ENCODE results near the gene CSTF3. TPM values are rescaled to one million over a fixed set of nuclear protein-coding genes. Genes with fewer than 3 reads are reported as not detected.

Gene CSTF3
- total and polyA plus RNA-seq, 4 donors, result 14.3 to 35.6 (median 27.3) TPM

DNA sequence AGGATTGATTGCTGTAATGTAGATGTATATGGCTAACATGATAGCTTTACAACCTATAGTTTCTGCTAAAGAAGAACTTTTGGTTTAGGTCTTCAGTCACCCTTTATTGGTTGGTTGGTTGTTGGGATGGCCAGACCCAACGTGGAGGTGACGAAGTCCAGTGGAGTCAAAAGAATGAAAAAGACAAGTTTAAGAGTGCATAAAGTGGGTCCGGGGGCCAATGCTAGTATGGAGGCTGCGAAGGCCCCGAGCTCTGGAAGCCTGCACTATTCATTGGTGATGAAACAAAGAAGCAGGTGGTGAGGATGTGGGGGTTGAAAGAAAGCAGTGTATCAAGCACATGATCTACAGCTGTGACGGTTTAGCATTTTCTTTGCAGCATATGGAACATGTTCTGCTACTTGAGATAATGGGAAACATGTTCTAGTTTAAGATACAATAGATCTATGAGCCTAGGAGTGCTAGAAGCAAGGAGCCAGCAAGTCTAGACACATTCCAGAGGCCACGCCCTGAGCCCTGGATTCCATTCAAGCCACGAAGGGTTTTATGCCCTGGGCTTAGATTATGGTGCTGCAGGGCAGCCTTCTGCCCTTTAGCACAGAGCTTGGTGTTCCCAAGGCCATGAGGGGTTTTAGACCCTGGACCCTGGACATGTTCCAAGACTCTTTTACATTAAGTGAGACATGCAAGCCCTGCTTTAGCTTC lies 115.6 kb downstream of the CSTF3 start:
- ATAC-seq (ENCODE audit: insufficient read depth, low FRiP score) (no peak), DNase-seq (no peak)
- WGBS, 2 donors, result 84 to 91% methylated on average over 8 of the region's 8 CpGs
- TF ChIP-seq, protein P1, sequence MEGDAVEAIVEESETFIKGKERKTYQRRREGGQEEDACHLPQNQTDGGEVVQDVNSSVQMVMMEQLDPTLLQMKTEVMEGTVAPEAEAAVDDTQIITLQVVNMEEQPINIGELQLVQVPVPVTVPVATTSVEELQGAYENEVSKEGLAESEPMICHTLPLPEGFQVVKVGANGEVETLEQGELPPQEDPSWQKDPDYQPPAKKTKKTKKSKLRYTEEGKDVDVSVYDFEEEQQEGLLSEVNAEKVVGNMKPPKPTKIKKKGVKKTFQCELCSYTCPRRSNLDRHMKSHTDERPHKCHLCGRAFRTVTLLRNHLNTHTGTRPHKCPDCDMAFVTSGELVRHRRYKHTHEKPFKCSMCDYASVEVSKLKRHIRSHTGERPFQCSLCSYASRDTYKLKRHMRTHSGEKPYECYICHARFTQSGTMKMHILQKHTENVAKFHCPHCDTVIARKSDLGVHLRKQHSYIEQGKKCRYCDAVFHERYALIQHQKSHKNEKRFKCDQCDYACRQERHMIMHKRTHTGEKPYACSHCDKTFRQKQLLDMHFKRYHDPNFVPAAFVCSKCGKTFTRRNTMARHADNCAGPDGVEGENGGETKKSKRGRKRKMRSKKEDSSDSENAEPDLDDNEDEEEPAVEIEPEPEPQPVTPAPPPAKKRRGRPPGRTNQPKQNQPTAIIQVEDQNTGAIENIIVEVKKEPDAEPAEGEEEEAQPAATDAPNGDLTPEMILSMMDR (IDR thresholded peaks at IDR 0.05; ENCODE audit: control extremely low read depth, extremely low read depth), result no peak
- no peak overlapping the region for H3K4me3 ChIP-seq
- H3K27ac ChIP-seq (ENCODE audit: low read depth in 1 of 2, low read length in 1 of 2), result no peak overlapping the region
- H3K9ac ChIP-seq (ENCODE audit: insufficient read depth in 1 of 2, low read length in 2 of 2), result no peak overlapping the region
- H3K4me1 ChIP-seq (ENCODE audit: control insufficient read depth in 5 of 5, insufficient read depth in 5 of 5, low read length in 5 of 5), result peaks cover 0 to 5% (median 2%) of the 10 kb centered on the region in 5 donors
- H3K9me3 ChIP-seq (ENCODE audit: control insufficient read depth in 4 of 4, insufficient read depth in 3 of 4, low read length in 3 of 4), result no peaks in the 10 kb centered on the region
- H3K27me3 ChIP-seq (ENCODE audit: control insufficient read depth in 3 of 3, insufficient read depth in 3 of 3, low read length in 2 of 3), result no peaks in the 10 kb centered on the region
- peaks cover 4 to 17% (median 7%) of the 10 kb centered on the region in 4 donors for H3K36me3 ChIP-seq (ENCODE audit: control insufficient read depth in 4 of 4, insufficient read depth in 4 of 4, low read length in 4 of 4)

DNA sequence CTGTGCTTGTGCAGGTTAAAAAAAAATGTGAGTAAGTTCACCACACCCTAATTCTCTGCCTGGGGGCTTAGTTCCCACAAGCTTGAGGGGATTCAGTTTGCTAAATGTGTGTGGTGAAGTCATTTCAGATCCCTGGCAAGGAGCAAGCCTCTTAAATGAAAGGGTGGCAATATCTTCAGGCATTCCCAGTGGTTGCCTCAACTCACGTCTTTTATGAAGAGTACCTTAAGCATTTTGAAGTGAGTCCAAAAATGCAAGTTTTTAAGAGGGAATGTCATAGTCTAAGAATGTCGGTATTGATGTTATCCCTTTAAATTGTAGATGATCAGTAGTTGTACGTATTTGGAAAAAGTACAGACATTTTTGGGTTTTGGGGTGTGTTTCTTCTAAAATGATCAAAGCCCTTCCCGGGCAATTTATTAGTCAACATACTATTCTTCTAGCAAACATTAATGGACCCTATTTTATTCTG lies 117.0 kb downstream of the CSTF3 start:
- Histone ChIP-seq H3K27me3 (ENCODE audit: control insufficient read depth in 3 of 3, insufficient read depth in 3 of 3, low read length in 2 of 3) (no peaks in the 10 kb centered on the region), H3K36me3 (ENCODE audit: control insufficient read depth in 4 of 4, insufficient read depth in 4 of 4, low read length in 4 of 4) (peaks cover 4 to 17% (median 7%) of the 10 kb centered on the region in 4 donors), H3K9me3 (ENCODE audit: control insufficient read depth in 4 of 4, insufficient read depth in 3 of 4, low read length in 3 of 4) (no peaks in the 10 kb centered on the region), H3K4me1 (ENCODE audit: control insufficient read depth in 5 of 5, insufficient read depth in 5 of 5, low read length in 5 of 5) (peaks cover 0 to 10% (median 7%) of the 10 kb centered on the region in 5 donors), H3K4me3 (no peak overlapping the region), H3K9ac (ENCODE audit: insufficient read depth in 1 of 2, low read length in 2 of 2) (no peak overlapping the region), H3K27ac (ENCODE audit: low read depth in 1 of 2, low read length in 1 of 2) (no peak overlapping the region)
- TF ChIP-seq, protein P1 (IDR thresholded peaks at IDR 0.05; ENCODE audit: control extremely low read depth, extremely low read depth), result no peak
- 74 to 91% methylated on average over 4 of the region's 4 CpGs for WGBS, 2 donors
- no peak for ATAC-seq (ENCODE audit: insufficient read depth, low FRiP score)
- DNase-seq, result no peak

DNA sequence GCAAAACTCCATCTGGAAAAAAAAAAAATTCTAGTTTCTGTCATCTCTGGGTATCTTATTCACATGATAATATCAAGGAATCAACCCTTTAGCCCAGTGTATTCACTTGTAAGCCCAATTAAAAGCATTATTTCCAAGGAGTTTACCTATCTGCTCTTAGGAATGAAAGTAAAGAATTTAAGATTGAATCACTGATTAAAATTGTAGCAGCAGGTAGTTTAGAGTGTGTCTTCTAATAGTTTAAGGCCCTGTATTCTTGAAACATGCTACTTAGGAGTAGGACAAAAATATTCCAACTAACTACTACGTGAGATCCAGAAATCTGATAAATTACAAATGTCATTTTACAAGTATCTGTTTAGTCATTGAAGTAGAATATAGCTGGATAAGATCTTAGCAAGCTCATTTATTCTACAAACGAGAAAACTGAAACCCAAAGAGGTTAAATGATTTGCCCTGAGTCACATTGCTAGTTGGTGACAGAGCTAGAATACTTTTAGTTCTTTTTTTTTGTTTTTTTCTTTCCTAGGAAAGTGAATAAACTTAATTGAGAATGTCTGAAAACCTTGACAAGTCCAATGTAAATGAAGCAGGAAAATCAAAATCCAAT lies 118.0 kb downstream of the CSTF3 start:
- no peak overlapping the region for H3K4me3 ChIP-seq
- no peak for ATAC-seq (ENCODE audit: insufficient read depth, low FRiP score)
- WGBS, 2 donors, result 83 to 86% methylated on average over 2 of the region's 2 CpGs
- TF ChIP-seq, protein P1 (IDR thresholded peaks at IDR 0.05; ENCODE audit: control extremely low read depth, extremely low read depth), result no peak
- no peaks in the 10 kb centered on the region for H3K27me3 ChIP-seq (ENCODE audit: control insufficient read depth in 3 of 3, insufficient read depth in 3 of 3, low read length in 2 of 3)
- peaks cover 0 to 10% (median 7%) of the 10 kb centered on the region in 5 donors for H3K4me1 ChIP-seq (ENCODE audit: control insufficient read depth in 5 of 5, insufficient read depth in 5 of 5, low read length in 5 of 5)
- no peaks in the 10 kb centered on the region for H3K9me3 ChIP-seq (ENCODE audit: control insufficient read depth in 4 of 4, insufficient read depth in 3 of 4, low read length in 3 of 4)
- no peak overlapping the region for H3K9ac ChIP-seq (ENCODE audit: insufficient read depth in 1 of 2, low read length in 2 of 2)
- peaks cover 4 to 14% (median 7%) of the 10 kb centered on the region in 4 donors for H3K36me3 ChIP-seq (ENCODE audit: control insufficient read depth in 4 of 4, insufficient read depth in 4 of 4, low read length in 4 of 4)
- no peak overlapping the region for H3K27ac ChIP-seq (ENCODE audit: low read depth in 1 of 2, low read length in 1 of 2)
- no peak for DNase-seq

Data from lung (tissue), 12 donors.